ENCODE measurements around the gene PIF1.

The PIF1 gene

DNA sequence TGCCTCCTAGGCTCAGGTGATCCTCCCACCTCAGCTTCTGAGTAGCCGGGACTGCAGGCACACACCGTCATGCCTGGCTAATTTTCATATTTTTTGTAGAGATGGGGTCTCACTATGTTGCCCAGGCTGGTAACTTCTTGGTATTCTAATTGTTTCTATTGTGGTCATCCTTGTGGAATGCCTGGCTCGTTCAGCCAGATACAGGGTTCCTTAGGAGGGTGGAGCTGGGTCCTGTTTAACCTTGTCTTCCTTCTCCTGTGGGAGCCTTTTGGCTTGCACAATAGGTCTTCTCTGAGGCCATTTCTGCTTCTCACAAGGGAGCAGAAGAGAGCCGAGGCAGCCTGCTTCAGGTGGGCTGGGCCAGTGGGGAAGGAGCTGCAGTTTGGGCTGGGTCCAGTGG is 32.0 kb upstream of the PIF1 start:
- H3K27me3 ChIP-seq (replicated peaks; ENCODE audit: control insufficient read depth, insufficient read depth, low read length), result no peaks in the 10 kb centered on the region
- no peaks in the 10 kb centered on the region for H3K9me3 ChIP-seq (ENCODE audit: control insufficient read depth, low read length)
- peaks cover 60% of the 10 kb centered on the region for H3K4me1 ChIP-seq (ENCODE audit: control insufficient read depth, insufficient read depth, low read length)
- H3K4me3 ChIP-seq (ENCODE audit: low read length), result peak overlapping the region; percentile 31
- H3K36me3 ChIP-seq (ENCODE audit: control insufficient read depth, insufficient read depth, low read length, severe bottlenecking), result peaks cover 91% of the 10 kb centered on the region
- DNase-seq (ENCODE audit: low read depth), result peak; percentile 77
- peak overlapping the region; percentile 77 for H3K9ac ChIP-seq (ENCODE audit: low read length)

- DNase-seq (ENCODE audit: low read depth), result peak; percentile 53
- Histone ChIP-seq H3K27me3 (replicated peaks; ENCODE audit: control insufficient read depth, insufficient read depth, low read length) (no peaks in the 10 kb centered on the region), H3K9me3 (ENCODE audit: control insufficient read depth, low read length) (no peaks in the 10 kb centered on the region), H3K36me3 (ENCODE audit: control insufficient read depth, insufficient read depth, low read length, severe bottlenecking) (peaks cover 89% of the 10 kb centered on the region), H3K4me3 (ENCODE audit: low read length) (peak overlapping the region; percentile 31), H3K9ac (ENCODE audit: low read length) (peak overlapping the region; percentile 77), H3K4me1 (ENCODE audit: control insufficient read depth, insufficient read depth, low read length) (peaks cover 68% of the 10 kb centered on the region)
Measured at GRCh38 chr15:64856429-64857145, 31.1 kb upstream of the PIF1 start.

- H3K4me3 ChIP-seq (ENCODE audit: low read length), result peak overlapping the region; percentile 25
- peaks cover 78% of the 10 kb centered on the region for H3K4me1 ChIP-seq (ENCODE audit: control insufficient read depth, insufficient read depth, low read length)
- H3K9me3 ChIP-seq (ENCODE audit: control insufficient read depth, low read length), result no peaks in the 10 kb centered on the region
- peak overlapping the region; percentile 77 for H3K9ac ChIP-seq (ENCODE audit: low read length)
- H3K36me3 ChIP-seq (ENCODE audit: control insufficient read depth, insufficient read depth, low read length, severe bottlenecking), result peaks cover 85% of the 10 kb centered on the region
- DNase-seq (ENCODE audit: low read depth), result no peak
- H3K27me3 ChIP-seq (replicated peaks; ENCODE audit: control insufficient read depth, insufficient read depth, low read length), result no peaks in the 10 kb centered on the region
Measured at GRCh38 chr15:64855205-64855975, 29.9 kb upstream of the PIF1 start.

DNA sequence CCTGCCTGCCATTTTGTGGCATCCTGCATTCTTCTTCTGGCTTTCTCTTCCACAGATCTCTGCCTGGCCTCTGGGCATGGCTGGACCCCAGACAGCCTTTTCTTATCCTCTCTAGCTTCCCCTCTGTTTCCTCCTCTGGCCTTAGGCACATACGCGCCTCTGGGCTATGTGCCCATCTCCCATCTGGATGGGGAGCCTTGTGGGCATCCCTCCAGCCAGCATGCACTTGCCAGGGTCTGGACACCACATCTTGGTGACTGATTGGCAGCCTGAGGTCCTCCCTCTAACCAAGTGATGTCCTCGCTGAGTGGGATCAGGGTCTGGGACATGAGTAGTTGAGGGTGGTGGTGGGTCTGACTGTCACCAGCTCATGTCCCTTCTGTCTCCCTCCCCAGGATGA is 29.1 kb upstream of the PIF1 start:
- DNase-seq (ENCODE audit: low read depth), result no peak
- Histone ChIP-seq H3K4me3 (ENCODE audit: low read length) (peak overlapping the region; percentile 25), H3K27me3 (replicated peaks; ENCODE audit: control insufficient read depth, insufficient read depth, low read length) (no peaks in the 10 kb centered on the region), H3K4me1 (ENCODE audit: control insufficient read depth, insufficient read depth, low read length) (peaks cover 82% of the 10 kb centered on the region), H3K9ac (ENCODE audit: low read length) (peak overlapping the region; percentile 77), H3K9me3 (ENCODE audit: control insufficient read depth, low read length) (no peaks in the 10 kb centered on the region), H3K36me3 (ENCODE audit: control insufficient read depth, insufficient read depth, low read length, severe bottlenecking) (peaks cover 85% of the 10 kb centered on the region)

DNA sequence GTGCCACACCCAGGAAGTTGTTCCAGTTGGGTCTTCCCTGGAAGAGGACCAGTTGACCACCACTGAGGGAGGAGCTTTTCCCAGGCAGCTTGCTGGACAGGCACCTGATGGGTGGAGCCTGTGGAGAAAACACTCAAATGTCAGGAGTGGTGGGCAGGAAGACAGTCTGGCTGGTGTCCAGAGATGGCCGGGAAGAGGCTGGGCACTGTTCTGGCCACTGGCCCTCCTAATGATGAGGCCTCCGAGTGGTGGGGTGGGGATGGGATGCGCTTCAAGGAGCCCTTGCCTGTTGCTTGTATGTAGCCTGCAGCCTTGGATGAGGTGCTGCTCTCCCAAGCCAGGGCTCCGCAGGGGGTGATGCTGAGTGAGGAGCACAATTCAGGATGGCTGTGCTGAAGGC is 28.6 kb upstream of the PIF1 start:
- Histone ChIP-seq H3K4me3 (ENCODE audit: low read length) (no peak overlapping the region), H3K36me3 (ENCODE audit: control insufficient read depth, insufficient read depth, low read length, severe bottlenecking) (peaks cover 84% of the 10 kb centered on the region), H3K4me1 (ENCODE audit: control insufficient read depth, insufficient read depth, low read length) (peaks cover 78% of the 10 kb centered on the region), H3K9ac (ENCODE audit: low read length) (peak overlapping the region; percentile 77), H3K9me3 (ENCODE audit: control insufficient read depth, low read length) (no peaks in the 10 kb centered on the region), H3K27me3 (replicated peaks; ENCODE audit: control insufficient read depth, insufficient read depth, low read length) (no peaks in the 10 kb centered on the region)
- DNase-seq (ENCODE audit: low read depth), result no peak

DNA sequence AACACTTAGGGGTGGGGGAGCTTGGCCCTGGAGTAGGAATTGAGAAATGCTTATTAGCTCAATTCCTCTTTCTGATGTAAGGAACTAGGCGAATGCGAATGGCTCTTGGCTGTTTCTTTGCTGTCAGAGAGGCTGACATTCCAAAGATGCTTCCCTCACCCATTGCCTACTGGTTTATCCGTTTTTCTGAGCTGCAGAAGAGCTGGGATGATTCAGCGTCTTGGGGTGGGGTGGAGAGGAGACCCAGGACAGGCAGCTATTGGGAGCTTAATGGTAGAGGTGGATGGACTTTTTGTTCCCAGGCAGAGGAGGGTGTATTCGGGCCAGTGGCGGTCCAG is 26.0 kb upstream of the PIF1 start:
- H3K9ac ChIP-seq (ENCODE audit: low read length), result peak overlapping the region; percentile 84
- H3K36me3 ChIP-seq (ENCODE audit: control insufficient read depth, insufficient read depth, low read length, severe bottlenecking), result peaks cover 78% of the 10 kb centered on the region
- peak overlapping the region; percentile 56 for H3K4me3 ChIP-seq (ENCODE audit: low read length)
- DNase-seq (ENCODE audit: low read depth), result peak; percentile 90
- peaks cover 75% of the 10 kb centered on the region for H3K4me1 ChIP-seq (ENCODE audit: control insufficient read depth, insufficient read depth, low read length)
- H3K27me3 ChIP-seq (replicated peaks; ENCODE audit: control insufficient read depth, insufficient read depth, low read length), result no peaks in the 10 kb centered on the region
- no peaks in the 10 kb centered on the region for H3K9me3 ChIP-seq (ENCODE audit: control insufficient read depth, low read length)

DNA sequence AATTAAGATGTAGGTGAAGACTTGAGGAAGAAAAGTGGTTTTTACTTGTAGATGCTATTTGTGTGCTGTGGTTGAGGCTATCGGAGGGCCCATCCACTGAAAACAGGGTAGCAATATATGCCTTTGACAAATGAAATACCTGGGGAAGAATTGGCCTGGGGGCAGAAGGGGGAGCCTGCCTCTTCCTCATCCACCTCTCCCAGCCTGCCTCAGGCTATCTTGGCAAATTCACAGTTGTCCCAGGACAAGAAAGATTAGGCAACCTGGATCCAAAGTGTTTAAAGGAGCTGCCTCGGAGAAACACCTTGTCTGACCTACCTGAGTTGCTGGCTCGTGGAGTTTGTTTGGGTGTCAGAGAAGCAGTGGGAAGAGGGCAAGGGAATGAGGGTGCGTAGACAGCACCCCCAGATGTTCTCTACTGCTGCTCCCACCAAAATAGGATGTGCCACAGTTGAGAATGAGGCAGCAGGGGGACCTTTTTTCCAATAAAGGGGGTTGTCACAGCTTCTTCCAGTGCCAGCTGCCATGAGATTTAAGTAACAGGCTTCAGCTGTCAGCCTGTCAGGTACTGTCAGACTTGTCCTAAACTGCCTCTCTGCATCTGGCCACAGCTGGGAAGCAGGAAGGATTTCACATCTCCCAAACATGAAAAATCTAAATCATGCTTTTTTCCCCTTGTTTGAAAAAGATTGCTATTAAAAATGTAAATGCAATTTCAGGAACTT is 25.5 kb upstream of the PIF1 start:
- H3K4me3 ChIP-seq (ENCODE audit: low read length), result peak overlapping the region; percentile 56
- H3K9me3 ChIP-seq (ENCODE audit: control insufficient read depth, low read length), result no peaks in the 10 kb centered on the region
- peak overlapping the region; percentile 84 for H3K9ac ChIP-seq (ENCODE audit: low read length)
- peaks cover 73% of the 10 kb centered on the region for H3K4me1 ChIP-seq (ENCODE audit: control insufficient read depth, insufficient read depth, low read length)
- DNase-seq (ENCODE audit: low read depth), result no peak
- H3K36me3 ChIP-seq (ENCODE audit: control insufficient read depth, insufficient read depth, low read length, severe bottlenecking), result peaks cover 75% of the 10 kb centered on the region
- H3K27me3 ChIP-seq (replicated peaks; ENCODE audit: control insufficient read depth, insufficient read depth, low read length), result no peaks in the 10 kb centered on the region

- H3K27me3 ChIP-seq (replicated peaks; ENCODE audit: control insufficient read depth, insufficient read depth, low read length), result no peaks in the 10 kb centered on the region
- H3K9me3 ChIP-seq (ENCODE audit: control insufficient read depth, low read length), result no peaks in the 10 kb centered on the region
- H3K36me3 ChIP-seq (ENCODE audit: control insufficient read depth, insufficient read depth, low read length, severe bottlenecking), result peaks cover 53% of the 10 kb centered on the region
- no peak for DNase-seq (ENCODE audit: low read depth)
- no peak overlapping the region for H3K9ac ChIP-seq (ENCODE audit: low read length)
- H3K4me3 ChIP-seq (ENCODE audit: low read length), result no peak overlapping the region
- peaks cover 70% of the 10 kb centered on the region for H3K4me1 ChIP-seq (ENCODE audit: control insufficient read depth, insufficient read depth, low read length)
Measured at GRCh38 chr15:64847876-64848716, 22.6 kb upstream of the PIF1 start.

GRCh38 chr15:64847448-64847847 is 22.0 kb upstream of the PIF1 start:
- Histone ChIP-seq H3K27me3 (replicated peaks; ENCODE audit: control insufficient read depth, insufficient read depth, low read length) (no peaks in the 10 kb centered on the region), H3K4me3 (ENCODE audit: low read length) (no peak overlapping the region), H3K9me3 (ENCODE audit: control insufficient read depth, low read length) (no peaks in the 10 kb centered on the region), H3K36me3 (ENCODE audit: control insufficient read depth, insufficient read depth, low read length, severe bottlenecking) (peaks cover 52% of the 10 kb centered on the region), H3K4me1 (ENCODE audit: control insufficient read depth, insufficient read depth, low read length) (peaks cover 70% of the 10 kb centered on the region), H3K9ac (ENCODE audit: low read length) (peak overlapping the region; percentile 19)
- DNase-seq (ENCODE audit: low read depth), result no peak

DNA sequence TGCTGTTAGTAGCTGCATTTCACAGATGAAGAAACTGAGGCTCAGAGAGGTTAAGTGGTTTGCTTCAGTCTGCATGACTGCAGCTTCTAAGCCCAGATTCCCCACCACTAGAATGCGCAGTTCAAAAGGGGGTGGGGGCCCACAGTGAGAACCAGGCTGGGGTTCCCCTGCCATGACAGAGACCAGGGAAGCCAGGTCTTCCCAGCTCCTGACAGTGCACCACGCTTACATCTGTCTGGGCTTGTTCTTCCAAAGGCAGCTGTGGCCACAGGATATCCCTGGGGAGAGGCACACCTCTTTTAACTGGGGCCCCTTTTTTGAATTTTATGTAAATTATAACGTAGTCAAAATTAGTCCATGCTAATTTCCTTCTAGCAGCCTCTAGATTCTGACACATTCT is 21.6 kb upstream of the PIF1 start:
- no peak overlapping the region for H3K4me3 ChIP-seq (ENCODE audit: low read length)
- DNase-seq (ENCODE audit: low read depth), result no peak
- H3K9ac ChIP-seq (ENCODE audit: low read length), result peak overlapping the region; percentile 19
- no peaks in the 10 kb centered on the region for H3K27me3 ChIP-seq (replicated peaks; ENCODE audit: control insufficient read depth, insufficient read depth, low read length)
- peaks cover 47% of the 10 kb centered on the region for H3K36me3 ChIP-seq (ENCODE audit: control insufficient read depth, insufficient read depth, low read length, severe bottlenecking)
- H3K9me3 ChIP-seq (ENCODE audit: control insufficient read depth, low read length), result no peaks in the 10 kb centered on the region
- H3K4me1 ChIP-seq (ENCODE audit: control insufficient read depth, insufficient read depth, low read length), result peaks cover 66% of the 10 kb centered on the region

Measured in adipocyte (in vitro differentiated cells).